ENCODE measurements around the gene ABCA8. TPM values are rescaled to one million over a fixed set of nuclear protein-coding genes. Genes with fewer than 3 reads are reported as not detected.

ABCA8 gene
- total RNA-seq, 4 donors from 2014 or later, result 10.9 to 87.5 (median 21.2) TPM

GRCh38 chr17:68908045-68908444 is 47.1 kb downstream of the ABCA8 start:
- DNase-seq, result no peak
- Histone ChIP-seq H3K4me1 (peaks cover 0 to 7% (median 1%) of the 10 kb centered on the region in 4 donors), H3K27me3 (no peaks in the 10 kb centered on the region), H3K4me3 (no peak overlapping the region), H3K27ac (peak overlapping the region in 1 of 4 donors; percentile 25), H3K9me3 (no peaks in the 10 kb centered on the region), H3K36me3 (no peaks in the 10 kb centered on the region)
- TF ChIP-seq POLR2A (IDR thresholded peaks at IDR 0.05) (no peak), CTCF (IDR thresholded peaks at IDR 0.05) (no peak)

- no peaks in the 10 kb centered on the region for H3K9me3 ChIP-seq
- H3K36me3 ChIP-seq, result no peaks in the 10 kb centered on the region
- H3K4me1 ChIP-seq, result peaks cover 0 to 7% (median 1%) of the 10 kb centered on the region in 4 donors
- H3K27ac ChIP-seq, result no peak overlapping the region
- no peak overlapping the region for H3K4me3 ChIP-seq
- no peak for DNase-seq
- TF ChIP-seq CTCF (IDR thresholded peaks at IDR 0.05), result peak in 4 of 6 experiments; percentile 27 to 38 (median 34)
- TF ChIP-seq POLR2A (IDR thresholded peaks at IDR 0.05), result no peak
- H3K27me3 ChIP-seq, result no peaks in the 10 kb centered on the region
Measured at GRCh38 chr17:68906638-68907037, 48.6 kb downstream of the ABCA8 start.

DNA sequence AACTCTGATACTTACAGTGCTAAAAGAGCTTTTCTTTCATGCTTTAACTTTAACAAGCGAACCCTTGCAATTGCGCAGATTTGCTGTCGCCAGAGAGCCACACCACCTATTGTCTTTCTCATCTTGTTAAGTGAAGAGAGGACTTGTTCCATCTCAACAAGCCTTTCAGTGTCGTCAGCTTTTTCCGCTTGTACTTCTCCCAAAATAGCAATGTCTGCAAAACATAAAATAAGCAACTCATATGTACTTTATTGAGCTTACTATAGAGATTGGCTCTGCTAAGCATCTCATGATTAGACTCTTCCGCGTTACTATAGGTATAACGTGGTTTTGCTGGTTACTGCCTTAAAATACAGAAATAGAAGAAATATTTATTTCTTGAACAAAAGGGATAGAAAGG is 51.9 kb downstream of the ABCA8 start:
- H3K27ac ChIP-seq, result no peak overlapping the region
- DNase-seq, result no peak
- no peaks in the 10 kb centered on the region for H3K36me3 ChIP-seq
- H3K4me3 ChIP-seq, result no peak overlapping the region
- H3K27me3 ChIP-seq, result no peaks in the 10 kb centered on the region
- TF ChIP-seq POLR2A (IDR thresholded peaks at IDR 0.05), result no peak
- no peak for TF ChIP-seq CTCF (IDR thresholded peaks at IDR 0.05)
- peaks cover 0 to 3% (median 0%) of the 10 kb centered on the region in 4 donors for H3K4me1 ChIP-seq
- no peaks in the 10 kb centered on the region for H3K9me3 ChIP-seq

DNA sequence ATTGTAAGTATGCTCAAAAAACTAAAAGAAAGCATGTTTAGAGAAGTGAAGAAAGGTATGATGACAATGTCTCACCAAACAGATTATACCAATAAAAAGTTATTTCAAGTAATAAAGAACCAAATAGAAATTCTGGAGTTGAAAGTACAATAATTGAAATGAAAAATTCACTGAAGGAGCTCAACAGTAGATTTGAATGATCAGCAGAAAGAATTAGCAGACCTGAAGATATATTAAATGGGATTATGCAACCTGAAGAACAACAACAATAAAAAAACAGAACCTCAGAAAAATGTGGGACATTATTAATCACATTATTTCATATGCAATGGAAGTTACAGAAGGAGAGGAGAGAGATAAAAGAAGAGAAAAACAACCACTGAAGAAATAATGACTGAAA is 57.6 kb downstream of the ABCA8 start:
- H3K27me3 ChIP-seq, result no peaks in the 10 kb centered on the region
- no peak overlapping the region for H3K27ac ChIP-seq
- no peaks in the 10 kb centered on the region for H3K9me3 ChIP-seq
- TF ChIP-seq POLR2A (IDR thresholded peaks at IDR 0.05) (no peak), CTCF (IDR thresholded peaks at IDR 0.05) (no peak)
- H3K4me3 ChIP-seq, result no peak overlapping the region
- no peaks in the 10 kb centered on the region for H3K36me3 ChIP-seq
- no peaks in the 10 kb centered on the region for H3K4me1 ChIP-seq
- no peak for DNase-seq

- no peak for DNase-seq
- Histone ChIP-seq H3K9me3 (no peaks in the 10 kb centered on the region), H3K27me3 (no peaks in the 10 kb centered on the region), H3K4me1 (no peaks in the 10 kb centered on the region), H3K36me3 (no peaks in the 10 kb centered on the region), H3K27ac (no peak overlapping the region), H3K4me3 (no peak overlapping the region)
- TF ChIP-seq CTCF (IDR thresholded peaks at IDR 0.05) (no peak), POLR2A (IDR thresholded peaks at IDR 0.05) (no peak)
Measured at GRCh38 chr17:68892658-68893057, 62.5 kb downstream of the ABCA8 start.

DNA sequence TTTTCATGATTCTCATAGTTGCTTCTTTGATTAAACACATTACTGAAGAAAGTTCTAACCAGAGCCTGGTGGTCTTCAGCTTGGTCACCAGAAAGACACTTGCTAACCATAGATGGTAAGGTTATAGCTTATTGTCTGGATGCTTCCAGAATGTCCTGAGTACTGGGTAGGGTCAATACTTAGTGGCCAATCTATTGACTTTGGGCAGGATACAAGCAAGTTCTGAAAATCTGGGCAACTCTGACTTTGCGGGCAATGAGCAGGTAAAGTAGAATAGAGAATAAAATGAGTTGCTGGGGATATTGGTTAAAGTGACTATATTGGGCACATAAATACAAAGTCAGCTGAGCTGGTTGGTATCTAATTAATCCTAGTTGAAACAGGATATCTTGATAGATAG is 63.0 kb downstream of the ABCA8 start:
- Histone ChIP-seq H3K27ac (no peak overlapping the region), H3K9me3 (no peaks in the 10 kb centered on the region), H3K27me3 (no peaks in the 10 kb centered on the region), H3K36me3 (no peaks in the 10 kb centered on the region), H3K4me3 (no peak overlapping the region), H3K4me1 (no peaks in the 10 kb centered on the region)
- DNase-seq, result no peak
- TF ChIP-seq CTCF (IDR thresholded peaks at IDR 0.05) (no peak), POLR2A (IDR thresholded peaks at IDR 0.05) (no peak)
